Measurements from ENCODE around the gene CLEC20A.

The CLEC20A gene

GRCh38 chr1:178465011-178465410 is 31.8 kb downstream of the CLEC20A start:
- DNase-seq, result no peak

GRCh38 chr1:178464566-178464965 is 32.2 kb downstream of the CLEC20A start:
- DNase-seq, result no peak

- DNase-seq, result no peak
These were observed 32.6 kb downstream of the CLEC20A start for GRCh38 chr1:178464141-178464540.

- DNase-seq, result no peak
These were observed 35.1 kb downstream of the CLEC20A start for GRCh38 chr1:178461701-178462100.

GRCh38 chr1:178461104-178461503 is 35.7 kb downstream of the CLEC20A start:
- DNase-seq, result no peak

- no peak for DNase-seq
These were observed 38.6 kb downstream of the CLEC20A start for GRCh38 chr1:178458203-178458602.

GRCh38 chr1:178457651-178458050 is 39.1 kb downstream of the CLEC20A start:
- DNase-seq, result peak; percentile 65

GRCh38 chr1:178456472-178456871 is 40.3 kb downstream of the CLEC20A start:
- DNase-seq, result no peak

GRCh38 chr1:178452013-178452412 is 44.8 kb downstream of the CLEC20A start:
- no peak for DNase-seq

- no peak for DNase-seq
These were observed 45.2 kb downstream of the CLEC20A start for GRCh38 chr1:178451529-178451928.

- no peak for DNase-seq
These were observed 45.9 kb downstream of the CLEC20A start for GRCh38 chr1:178450871-178451270.

GRCh38 chr1:178442925-178443324 is 53.8 kb downstream of the CLEC20A start:
- no peak for DNase-seq

GRCh38 chr1:178438432-178438831 is 58.3 kb downstream of the CLEC20A start:
- no peak for DNase-seq

- DNase-seq, result no peak
These were observed 59.9 kb downstream of the CLEC20A start for GRCh38 chr1:178436899-178437298.

- DNase-seq, result no peak
These were observed 61.8 kb downstream of the CLEC20A start for GRCh38 chr1:178434899-178435435.

- DNase-seq, result no peak
These were observed 62.4 kb downstream of the CLEC20A start for GRCh38 chr1:178434360-178434759.

Data from DMS79 treated with DMSO at 0.1 percent for 48 hours (cell line).